Pancreas (tissue), 10 donors: ENCODE measurements around the gene SUN1. TPM values are rescaled to one million over a fixed set of nuclear protein-coding genes. Genes with fewer than 3 reads are reported as not detected.
A peak's percentile ranks its signal among the peaks of the same experiment; 100 is the strongest.

Experiments
- ATAC-seq, 4 donors: fragments of 200-7000 bp; cut with Tn5 transposase; one replicate each; pipeline versions ENCODE4 v1.8.0 to v1.9.1; 2020; ENCODE audit warnings: mild to moderate bottlenecking in 4 of 4, moderate library complexity in 4 of 4
- DNase-seq, 6 donors: peaks; one replicate each; pipeline ENCODE4 v3.0.0-alpha.2; 2020
- FAIRE-seq: peaks from 2 replicates; lab custom pipeline; 2012; peaks lifted over from hg19 to GRCh38; lab: Jason Lieb, UNC
- H3K27ac ChIP-seq, 4 donors: fragments of 200-600 bp; sonication (generic); 1 replicate in 3 of 4; 2 replicates in 1 of 4; pipeline versions ENCODE4 v1.5.0 to v1.8.0; 2020
- H3K27me3 ChIP-seq, 4 donors: fragments of 200-600 bp; one replicate each; pipeline ENCODE4 v1.8.0; 2021
- H3K36me3 ChIP-seq, 3 donors: fragments of 200-600 bp; sonication (generic) in 1 of 3; one replicate each; pipeline versions ENCODE4 v1.5.0 to v1.8.0; 2020 to 2021
- H3K4me1 ChIP-seq, 3 donors: fragments of 200-600 bp; one replicate each; pipeline ENCODE4 v1.8.0; 2021
- H3K4me3 ChIP-seq, 4 donors: fragments of 200-600 bp; sonication (generic) in 2 of 4; one replicate each; pipeline versions ENCODE4 v1.5.0 to v1.8.0; 2020 to 2021
- H3K9me3 ChIP-seq, 4 donors: fragments of 200-600 bp; one replicate each; pipeline ENCODE4 v1.8.0; 2021
- CTCF ChIP-seq, 4 donors: fragments of 200-600 bp; sonication (generic) in 3 of 4; IDR thresholded peaks; one replicate each; pipeline versions ENCODE4 v1.5.0 to v1.8.0; 2021; ENCODE audit warnings: antibody characterized with exemption in 4 of 4
- WGBS, 2 donors: extraction: QIAGEN DNeasy Blood & Tissue Kit; methylation state at CpG; one replicate each; pipeline ENCODE4 v1.1.7; 2013; 5-methylcytosine and 5-hydroxymethylcytosine counted together
- intact Hi-C, 3 donors: fragments of 100-400 bp; cut with DNase I; formaldehyde crosslinking; loops; one replicate each; pipeline versions ENCODE4 v1.11.1 to v1.14.2; 2022
- polyA plus RNA-seq, 2 donors: library from polyadenylated mRNA; stranded (reverse); fragments of 200-250 nt; gene quantifications; one replicate each; pipeline ENCODE4 v1.2.3, GENCODE V29; 2013
- total RNA-seq, 6 donors: library from RNA; stranded (reverse); fragmentation: NEBNext Ultra II Directional in 4 of 6; extraction: Animal tissue kit (Norgen Biotek cat#: 25700) in 4 of 6; gene quantifications; one replicate each; pipeline versions ENCODE4 v1.2.1 to v1.2.4, GENCODE V29; 2021 to 2023
- donor health status: healthy with polysubstance abuse.
- donor health status: DM: no; HTN: no; CAD: no; lungs with moderate emphysema.
- donor health status: DM: no; HTN: no; CAD: no.
- donor health status: control.
- donor health status: control.
- donor health status: Bipolar disorder and iron deficiency.
- donor health status: DM: yes; HTN: yes; CAD: no.
- donor health status: DM: no; HTN: no; CAD: no.
- donor health status: DM: no; HTN: no; CAD: no.
- donor health status: DM: yes; HTN: yes; CAD: no.

Gene SUN1
- total RNA-seq = 10 to 100 TPM; 42.6 to 68.3 (median 52.5) TPM
- polyA plus RNA-seq = 10 to 100 TPM; 67.7 to 93.2 TPM

- Histone ChIP-seq H3K27ac (peak within 1 kb of the TSS; percentile 54 to 93 (median 75)), H3K36me3 (peaks cover 0 to 10% (median 0%) of the 10 kb centered on the region in 3 donors), H3K4me1 (peaks cover 20 to 27% (median 27%) of the 10 kb centered on the region in 3 donors), H3K4me3 (peak within 1 kb of the TSS in 1 of 4 donors; percentile 9), H3K27me3 (no peaks in the 10 kb centered on the region), H3K9me3 (no peaks in the 10 kb centered on the region)
- peak in 2 of 6 donors; percentile 18 to 34 for DNase-seq
- no peak for TF ChIP-seq CTCF (IDR thresholded peaks at IDR 0.05)
- ATAC-seq = peak; percentile 53 to 70 (median 62)
- FAIRE-seq = no peak
- intact Hi-C loops = no loop called here
- 66 to 69% methylated on average over 24 of the region's 24 CpGs for WGBS, 2 donors
Measured at GRCh38 chr7:832167-832967, at the start of gene SUN1. Gene SUN1, plus strand, starts transcription at chr7:832476. Its CDS starts 49 bp downstream, at chr7:832525.

GRCh38 chr7:782718-783449 lies 49.4 kb upstream of the SUN1 start:
- DNase-seq = peak in 1 of 6 donors; percentile 24
- H3K36me3 ChIP-seq = peaks cover 0 to 27% (median 13%) of the 10 kb centered on the region in 3 donors
- FAIRE-seq = no peak
- no peak overlapping the region for H3K27ac ChIP-seq
- no peak overlapping the region for H3K4me3 ChIP-seq
- no peak for ATAC-seq
- H3K27me3 ChIP-seq = no peaks in the 10 kb centered on the region
- 91 to 93% methylated on average over 50 to 55 of the region's 56 CpGs for WGBS, 2 donors
- no peak for TF ChIP-seq CTCF (IDR thresholded peaks at IDR 0.05)
- intact Hi-C loops = no loop called here
- H3K9me3 ChIP-seq = no peaks in the 10 kb centered on the region
- no peaks in the 10 kb centered on the region for H3K4me1 ChIP-seq

- Histone ChIP-seq H3K36me3 (peaks cover 0 to 18% (median 13%) of the 10 kb centered on the region in 3 donors), H3K27me3 (no peaks in the 10 kb centered on the region), H3K4me1 (no peaks in the 10 kb centered on the region), H3K9me3 (no peaks in the 10 kb centered on the region), H3K27ac (no peak overlapping the region), H3K4me3 (no peak overlapping the region)
- intact Hi-C loops = no loop called here
- ATAC-seq (no peak), FAIRE-seq (no peak), DNase-seq (no peak)
- TF ChIP-seq CTCF (IDR thresholded peaks at IDR 0.05) = no peak
- 93 to 94% methylated on average over 36 of the region's 36 CpGs for WGBS, 2 donors
Measured at GRCh38 chr7:783556-784490, 48.5 kb upstream of the SUN1 start.

- FAIRE-seq (no peak), ATAC-seq (no peak), DNase-seq (peak in 1 of 6 donors; percentile 32)
- intact Hi-C loops = loop anchor here in 2 of 3 donors (5.0 kb wide), 1 partner anchor 82 kb away; no protein-coding TSS in a partner anchor
- H3K4me1 ChIP-seq = no peaks in the 10 kb centered on the region
- H3K27me3 ChIP-seq = no peaks in the 10 kb centered on the region
- TF ChIP-seq CTCF (IDR thresholded peaks at IDR 0.05) = no peak
- H3K9me3 ChIP-seq = no peaks in the 10 kb centered on the region
- 94 to 95% methylated on average over 21 of the region's 21 CpGs for WGBS, 2 donors
- no peak overlapping the region for H3K27ac ChIP-seq
- H3K4me3 ChIP-seq = no peak overlapping the region
- peaks cover 0 to 13% (median 10%) of the 10 kb centered on the region in 3 donors for H3K36me3 ChIP-seq
Measured at GRCh38 chr7:784971-785370, 47.3 kb upstream of the SUN1 start.
